ENCODE results near the gene KRT3.
"Not testable (repeated sequence)": the region's sequence is repeated elsewhere in the genome, so short reads cannot be mapped to it uniquely, and the experiment has no call there.

Gene KRT3

GRCh38 chr12:52798003-52798670, 2.2 kb upstream of the KRT3 start:
- Histone ChIP-seq H3K4me3 (ENCODE audit: low read length in 2 of 2) (no peak overlapping the region), H3K36me3 (ENCODE audit: control insufficient read depth in 2 of 2, insufficient read depth in 2 of 2, low read length in 2 of 2) (no peaks in the 10 kb centered on the region), H3K27ac (ENCODE audit: low read depth in 2 of 2, low read length in 2 of 2) (no peak overlapping the region), H3K4me1 (ENCODE audit: control insufficient read depth in 2 of 2, insufficient read depth in 2 of 2, low read length in 2 of 2) (peaks cover 0 to 8% of the 10 kb centered on the region in 2 donors), H3K9me3 (ENCODE audit: control insufficient read depth in 2 of 2, low read length in 2 of 2) (no peaks in the 10 kb centered on the region), H3K9ac (ENCODE audit: low read depth in 1 of 2, low read length in 2 of 2) (no peak overlapping the region), H3K27me3 (ENCODE audit: control insufficient read depth in 2 of 2, insufficient read depth in 2 of 2, low read length in 2 of 2) (peaks cover 0 to 6% of the 10 kb centered on the region in 2 donors)

GRCh38 chr12:52797529-52797894, 1.6 kb upstream of the KRT3 start:
- Histone ChIP-seq H3K4me1 (ENCODE audit: control insufficient read depth in 2 of 2, insufficient read depth in 2 of 2, low read length in 2 of 2) (peaks cover 0 to 8% of the 10 kb centered on the region in 2 donors), H3K9me3 (ENCODE audit: control insufficient read depth in 2 of 2, low read length in 2 of 2) (no peaks in the 10 kb centered on the region), H3K9ac (ENCODE audit: low read depth in 1 of 2, low read length in 2 of 2) (no peak overlapping the region), H3K27ac (ENCODE audit: low read depth in 2 of 2, low read length in 2 of 2) (no peak overlapping the region), H3K27me3 (ENCODE audit: control insufficient read depth in 2 of 2, insufficient read depth in 2 of 2, low read length in 2 of 2) (peaks cover 0 to 6% of the 10 kb centered on the region in 2 donors), H3K36me3 (ENCODE audit: control insufficient read depth in 2 of 2, insufficient read depth in 2 of 2, low read length in 2 of 2) (no peaks in the 10 kb centered on the region), H3K4me3 (ENCODE audit: low read length in 2 of 2) (no peak overlapping the region)

- no peaks in the 10 kb centered on the region for H3K9me3 ChIP-seq (ENCODE audit: control insufficient read depth in 2 of 2, low read length in 2 of 2)
- H3K27ac ChIP-seq (ENCODE audit: low read depth in 2 of 2, low read length in 2 of 2): no peak overlapping the region
- H3K4me3 ChIP-seq (ENCODE audit: low read length in 2 of 2): no peak overlapping the region
- no peaks in the 10 kb centered on the region for H3K36me3 ChIP-seq (ENCODE audit: control insufficient read depth in 2 of 2, insufficient read depth in 2 of 2, low read length in 2 of 2)
- peaks cover 0 to 8% of the 10 kb centered on the region in 2 donors for H3K4me1 ChIP-seq (ENCODE audit: control insufficient read depth in 2 of 2, insufficient read depth in 2 of 2, low read length in 2 of 2)
- no peak overlapping the region for H3K9ac ChIP-seq (ENCODE audit: low read depth in 1 of 2, low read length in 2 of 2)
- peaks cover 0 to 6% of the 10 kb centered on the region in 2 donors for H3K27me3 ChIP-seq (ENCODE audit: control insufficient read depth in 2 of 2, insufficient read depth in 2 of 2, low read length in 2 of 2)
These were observed 1.1 kb upstream of the KRT3 start for GRCh38 chr12:52796839-52797528.

- H3K4me1 ChIP-seq (ENCODE audit: control insufficient read depth in 2 of 2, insufficient read depth in 2 of 2, low read length in 2 of 2): peaks cover 0 to 8% of the 10 kb centered on the region in 2 donors
- H3K36me3 ChIP-seq (ENCODE audit: control insufficient read depth in 2 of 2, insufficient read depth in 2 of 2, low read length in 2 of 2): no peaks in the 10 kb centered on the region
- no peak overlapping the region for H3K9ac ChIP-seq (ENCODE audit: low read depth in 1 of 2, low read length in 2 of 2)
- H3K27ac ChIP-seq (ENCODE audit: low read depth in 2 of 2, low read length in 2 of 2): no peak overlapping the region
- H3K4me3 ChIP-seq (ENCODE audit: low read length in 2 of 2): no peak overlapping the region
- peaks cover 0 to 6% of the 10 kb centered on the region in 2 donors for H3K27me3 ChIP-seq (ENCODE audit: control insufficient read depth in 2 of 2, insufficient read depth in 2 of 2, low read length in 2 of 2)
- H3K9me3 ChIP-seq (ENCODE audit: control insufficient read depth in 2 of 2, low read length in 2 of 2): no peaks in the 10 kb centered on the region
These were observed 495 bp upstream of the KRT3 start for GRCh38 chr12:52796429-52796794.

- H3K27me3 ChIP-seq (ENCODE audit: control insufficient read depth in 2 of 2, insufficient read depth in 2 of 2, low read length in 2 of 2): peaks cover under 1 to 12% of the 10 kb centered on the region in 2 donors
- not testable (repeated sequence) for H3K27ac ChIP-seq (ENCODE audit: low read depth in 2 of 2, low read length in 2 of 2); H3K36me3 ChIP-seq (ENCODE audit: control insufficient read depth in 2 of 2, insufficient read depth in 2 of 2, low read length in 2 of 2); H3K9ac ChIP-seq (ENCODE audit: low read depth in 1 of 2, low read length in 2 of 2); H3K4me1 ChIP-seq (ENCODE audit: control insufficient read depth in 2 of 2, insufficient read depth in 2 of 2, low read length in 2 of 2); H3K4me3 ChIP-seq (ENCODE audit: low read length in 2 of 2); H3K9me3 ChIP-seq (ENCODE audit: control insufficient read depth in 2 of 2, low read length in 2 of 2)
These were observed 614 bp downstream of the KRT3 start for GRCh38 chr12:52795332-52795674.

- peaks cover 4 to 12% of the 10 kb centered on the region in 2 donors for H3K27me3 ChIP-seq (ENCODE audit: control insufficient read depth in 2 of 2, insufficient read depth in 2 of 2, low read length in 2 of 2)
- no peak overlapping the region for H3K27ac ChIP-seq (ENCODE audit: low read depth in 2 of 2, low read length in 2 of 2)
- H3K36me3 ChIP-seq (ENCODE audit: control insufficient read depth in 2 of 2, insufficient read depth in 2 of 2, low read length in 2 of 2): no peaks in the 10 kb centered on the region
These were observed 1.2 kb downstream of the KRT3 start for GRCh38 chr12:52794479-52795331.

GRCh38 chr12:52792185-52793029, 3.5 kb downstream of the KRT3 start:
- Histone ChIP-seq H3K36me3 (ENCODE audit: control insufficient read depth in 2 of 2, insufficient read depth in 2 of 2, low read length in 2 of 2) (no peaks in the 10 kb centered on the region), H3K9me3 (ENCODE audit: control insufficient read depth in 2 of 2, low read length in 2 of 2) (no peaks in the 10 kb centered on the region), H3K27me3 (ENCODE audit: control insufficient read depth in 2 of 2, insufficient read depth in 2 of 2, low read length in 2 of 2) (peaks cover 10 to 22% of the 10 kb centered on the region in 2 donors), H3K4me3 (ENCODE audit: low read length in 2 of 2) (no peak overlapping the region), H3K9ac (ENCODE audit: low read depth in 1 of 2, low read length in 2 of 2) (no peak overlapping the region), H3K4me1 (ENCODE audit: control insufficient read depth in 2 of 2, insufficient read depth in 2 of 2, low read length in 2 of 2) (no peaks in the 10 kb centered on the region), H3K27ac (ENCODE audit: low read depth in 2 of 2, low read length in 2 of 2) (no peak overlapping the region)

More at GRCh38 chr12:52794479-52795331, 1.2 kb downstream of the KRT3 start:
- no peak overlapping the region for H3K4me3 ChIP-seq (ENCODE audit: low read length in 2 of 2)
- no peaks in the 10 kb centered on the region for H3K4me1 ChIP-seq (ENCODE audit: control insufficient read depth in 2 of 2, insufficient read depth in 2 of 2, low read length in 2 of 2)
- no peak overlapping the region for H3K9ac ChIP-seq (ENCODE audit: low read depth in 1 of 2, low read length in 2 of 2)
- H3K9me3 ChIP-seq (ENCODE audit: control insufficient read depth in 2 of 2, low read length in 2 of 2): no peaks in the 10 kb centered on the region

- peaks cover 10 to 22% of the 10 kb centered on the region in 2 donors for H3K27me3 ChIP-seq (ENCODE audit: control insufficient read depth in 2 of 2, insufficient read depth in 2 of 2, low read length in 2 of 2)
- no peaks in the 10 kb centered on the region for H3K4me1 ChIP-seq (ENCODE audit: control insufficient read depth in 2 of 2, insufficient read depth in 2 of 2, low read length in 2 of 2)
- no peak overlapping the region for H3K9ac ChIP-seq (ENCODE audit: low read depth in 1 of 2, low read length in 2 of 2)
- no peak overlapping the region for H3K27ac ChIP-seq (ENCODE audit: low read depth in 2 of 2, low read length in 2 of 2)
- H3K36me3 ChIP-seq (ENCODE audit: control insufficient read depth in 2 of 2, insufficient read depth in 2 of 2, low read length in 2 of 2): no peaks in the 10 kb centered on the region
- no peaks in the 10 kb centered on the region for H3K9me3 ChIP-seq (ENCODE audit: control insufficient read depth in 2 of 2, low read length in 2 of 2)
- no peak overlapping the region for H3K4me3 ChIP-seq (ENCODE audit: low read length in 2 of 2)
These were observed 4.4 kb downstream of the KRT3 start for GRCh38 chr12:52791271-52792184.
